ENCODE results near the gene SOX5. TPM values are rescaled to one million over a fixed set of nuclear protein-coding genes. Genes with fewer than 3 reads are reported as not detected.

The SOX5 gene
- total RNA-seq, 1 experiment from 2014 or later = 3.1 TPM

GRCh38 chr12:23618718-23619117 is 330.8 kb downstream of the SOX5 start:
- Histone ChIP-seq H2AK5ac (ENCODE audit: insufficient read length, low read length) (no peak overlapping the region), H3K79me1 (ENCODE audit: insufficient read depth, low read depth, low read length, poor library complexity, severe bottlenecking) (no peaks in the 10 kb centered on the region), H4K5ac (ENCODE audit: insufficient read length, low read depth, low read length) (no peak overlapping the region), H2BK12ac (ENCODE audit: insufficient read length, low read depth, low read length) (no peak overlapping the region), H2BK120ac (ENCODE audit: low read depth, low read length, poor library complexity, severe bottlenecking) (no peak overlapping the region), H4K91ac (ENCODE audit: insufficient read length, low read depth, low read length) (no peak overlapping the region), H3K4ac (ENCODE audit: low read depth, low read length) (no peak overlapping the region), H4K8ac (replicated peaks; ENCODE audit: insufficient read length, low read depth, low read length) (no peak overlapping the region), H3K23me2 (ENCODE audit: insufficient read length, low read depth, low read length, poor library complexity, severe bottlenecking) (no peaks in the 10 kb centered on the region), H3K18ac (ENCODE audit: insufficient read length, low read depth, low read length) (no peak overlapping the region), H3K27ac (ENCODE audit: insufficient read length, low read depth, low read length) (no peak overlapping the region), H4K20me1 (ENCODE audit: control insufficient read depth, insufficient read depth, insufficient read length) (no peaks in the 10 kb centered on the region), H2BK15ac (ENCODE audit: low read depth, low read length) (no peak overlapping the region), H2BK5ac (ENCODE audit: insufficient read length, low read length) (no peak overlapping the region), H2AFZ (ENCODE audit: low read length) (no peak overlapping the region), H3K4me2 (ENCODE audit: insufficient read depth, insufficient read length, low read length) (no peak overlapping the region), H3K79me2 (ENCODE audit: insufficient read depth, low read length) (no peaks in the 10 kb centered on the region), H2BK20ac (ENCODE audit: low read depth, low read length, poor library complexity, severe bottlenecking) (no peak overlapping the region), H3T11ph (ENCODE audit: low read length) (no peak overlapping the region), H3K9me3 (ENCODE audit: control insufficient read depth, low read depth, low read length) (no peaks in the 10 kb centered on the region), H3K27me3 (ENCODE audit: insufficient read depth, low read length) (no peaks in the 10 kb centered on the region), H3K9ac (ENCODE audit: extremely low read depth, insufficient read length, low read length) (no peak overlapping the region), H3K4me1 (ENCODE audit: insufficient read depth, low read length) (no peaks in the 10 kb centered on the region), H3K23ac (ENCODE audit: insufficient read length, low read depth, low read length) (no peak overlapping the region), H3K14ac (ENCODE audit: insufficient read depth, low read length) (no peak overlapping the region), H3K56ac (ENCODE audit: insufficient read length, low read depth, low read length) (no peak overlapping the region)
- Mint-ChIP-seq H3K36me3 (ENCODE audit: insufficient read depth in 1 of 3, low read depth in 3 of 3) (0 out of 7 replicates have a peak, but pooled peaks cover 0 to 3% (median 0%) of the 10 kb centered on the region in 3 experiments), H3K4me3 (no peak overlapping the region), H3K4me1 (no peaks in the 10 kb centered on the region), H3K27me3 (ENCODE audit: low read depth) (no peaks in the 10 kb centered on the region), H3K27ac (no peak overlapping the region), H3K9me3 (peaks cover 0 to 2% of the 10 kb centered on the region in 2 experiments; a peak in 2 of 5 replicates)
- no peak for TF ChIP-seq CTCF (conservative IDR thresholded peaks at IDR 0.05)
- no CpG with 5 or more reads among the region's 1 CpG for WGBS (ENCODE audit: extremely low coverage, insufficient read length, low lambda C conversion rate)
- DNase-seq = no peak

Measured in H9 (cell line).